ENCODE measurements around the gene POC1B.

POC1B gene

GRCh38 chr12:89454080-89454848 is 71.6 kb downstream of the POC1B start:
- peaks cover 38% of the 10 kb centered on the region for H3K36me3 Mint-ChIP-seq
- no peaks in the 10 kb centered on the region for H3K27me3 Mint-ChIP-seq
- H3K4me3 Mint-ChIP-seq, result no peak overlapping the region
- peaks cover 32% of the 10 kb centered on the region for H3K4me1 Mint-ChIP-seq
- no peaks in the 10 kb centered on the region for H3K9me3 Mint-ChIP-seq
- no peak for DNase-seq
- H3K27ac Mint-ChIP-seq, result no peak overlapping the region
- CTCF ChIA-PET, result interaction anchor here (2.0 kb wide), 1 partner anchor 435 kb away, joined by 8 read pairs; no protein-coding TSS in a partner anchor

GRCh38 chr12:89453121-89453978 is 72.5 kb downstream of the POC1B start:
- H3K27me3 Mint-ChIP-seq, result no peaks in the 10 kb centered on the region
- no peak for DNase-seq

GRCh38 chr12:89451841-89452251 is 74.0 kb downstream of the POC1B start:
- CTCF ChIA-PET, result interaction anchor here (0.6 kb wide), 1 partner anchor 437 kb away, joined by 3 read pairs; no protein-coding TSS in a partner anchor
- no peaks in the 10 kb centered on the region for H3K9me3 Mint-ChIP-seq

More at GRCh38 chr12:89453121-89453978, 72.5 kb downstream of the POC1B start:
- Mint-ChIP-seq H3K4me1 (peaks cover 29% of the 10 kb centered on the region), H3K9me3 (no peaks in the 10 kb centered on the region), H3K36me3 (peaks cover 36% of the 10 kb centered on the region), H3K4me3 (no peak overlapping the region), H3K27ac (no peak overlapping the region)
- CTCF ChIA-PET, result interaction anchor here (2.0 kb wide), 1 partner anchor 434 kb away, joined by 8 read pairs; no protein-coding TSS in a partner anchor

GRCh38 chr12:89450907-89451306 is 74.9 kb downstream of the POC1B start:
- Mint-ChIP-seq H3K27ac (no peak overlapping the region), H3K9me3 (peaks cover 4% of the 10 kb centered on the region), H3K27me3 (no peaks in the 10 kb centered on the region), H3K36me3 (peaks cover 36% of the 10 kb centered on the region), H3K4me1 (peaks cover 20% of the 10 kb centered on the region), H3K4me3 (no peak overlapping the region)
- CTCF ChIA-PET, result no interaction called here
- DNase-seq, result no peak

More at GRCh38 chr12:89451841-89452251, 74.0 kb downstream of the POC1B start:
- Mint-ChIP-seq H3K27ac (no peak overlapping the region), H3K36me3 (peaks cover 33% of the 10 kb centered on the region), H3K4me3 (no peak overlapping the region), H3K27me3 (no peaks in the 10 kb centered on the region), H3K4me1 (peaks cover 24% of the 10 kb centered on the region)
- DNase-seq, result no peak

- Mint-ChIP-seq H3K4me3 (no peak overlapping the region), H3K36me3 (peaks cover 35% of the 10 kb centered on the region), H3K9me3 (peaks cover 4% of the 10 kb centered on the region), H3K27ac (no peak overlapping the region), H3K27me3 (no peaks in the 10 kb centered on the region), H3K4me1 (peaks cover 8% of the 10 kb centered on the region)
- DNase-seq, result no peak
- CTCF ChIA-PET, result no interaction called here
These were observed 76.9 kb downstream of the POC1B start for GRCh38 chr12:89448951-89449371.

- H3K27ac Mint-ChIP-seq, result no peak overlapping the region
- no peak for DNase-seq
- H3K9me3 Mint-ChIP-seq, result peaks cover 4% of the 10 kb centered on the region
- H3K4me3 Mint-ChIP-seq, result no peak overlapping the region
- peaks cover 6% of the 10 kb centered on the region for H3K4me1 Mint-ChIP-seq
- CTCF ChIA-PET, result no interaction called here
- no peaks in the 10 kb centered on the region for H3K27me3 Mint-ChIP-seq
- peaks cover 37% of the 10 kb centered on the region for H3K36me3 Mint-ChIP-seq
These were observed 77.3 kb downstream of the POC1B start for GRCh38 chr12:89448526-89448925.

GRCh38 chr12:89439941-89440340 is 85.9 kb downstream of the POC1B start:
- DNase-seq, result no peak
- Mint-ChIP-seq H3K27me3 (no peaks in the 10 kb centered on the region), H3K4me1 (peaks cover 10% of the 10 kb centered on the region), H3K36me3 (peaks cover 60% of the 10 kb centered on the region), H3K27ac (no peak overlapping the region), H3K9me3 (peaks cover 28% of the 10 kb centered on the region), H3K4me3 (no peak overlapping the region)
- CTCF ChIA-PET, result no interaction called here

- Mint-ChIP-seq H3K27me3 (no peaks in the 10 kb centered on the region), H3K9me3 (peaks cover 21% of the 10 kb centered on the region), H3K36me3 (peaks cover 54% of the 10 kb centered on the region), H3K4me3 (no peak overlapping the region), H3K27ac (no peak overlapping the region), H3K4me1 (peaks cover 10% of the 10 kb centered on the region)
- CTCF ChIA-PET, result no interaction called here
- DNase-seq, result no peak
These were observed 88.6 kb downstream of the POC1B start for GRCh38 chr12:89437231-89437630.

- no peak overlapping the region for H3K27ac Mint-ChIP-seq
- peaks cover 44% of the 10 kb centered on the region for H3K36me3 Mint-ChIP-seq
- no peak overlapping the region for H3K4me3 Mint-ChIP-seq
- CTCF ChIA-PET, result no interaction called here
- H3K27me3 Mint-ChIP-seq, result no peaks in the 10 kb centered on the region
- H3K9me3 Mint-ChIP-seq, result peaks cover 15% of the 10 kb centered on the region
- peaks cover under 1% of the 10 kb centered on the region for H3K4me1 Mint-ChIP-seq
- no peak for DNase-seq
These were observed 89.8 kb downstream of the POC1B start for GRCh38 chr12:89436062-89436461.

- H3K9me3 Mint-ChIP-seq, result peaks cover 3% of the 10 kb centered on the region
- H3K36me3 Mint-ChIP-seq, result peaks cover 45% of the 10 kb centered on the region
- H3K4me3 Mint-ChIP-seq, result no peak overlapping the region
- no peak overlapping the region for H3K27ac Mint-ChIP-seq
- no peaks in the 10 kb centered on the region for H3K27me3 Mint-ChIP-seq
- CTCF ChIA-PET, result no interaction called here
- DNase-seq, result no peak
- H3K4me1 Mint-ChIP-seq, result peaks cover 18% of the 10 kb centered on the region
These were observed 92.2 kb downstream of the POC1B start for GRCh38 chr12:89433634-89434033.

- Mint-ChIP-seq H3K4me3 (no peak overlapping the region), H3K4me1 (peaks cover 28% of the 10 kb centered on the region), H3K27me3 (no peaks in the 10 kb centered on the region), H3K36me3 (peaks cover 49% of the 10 kb centered on the region), H3K27ac (no peak overlapping the region), H3K9me3 (peaks cover 2% of the 10 kb centered on the region)
- no peak for DNase-seq
- CTCF ChIA-PET, result no interaction called here
These were observed 93.5 kb downstream of the POC1B start for GRCh38 chr12:89432396-89432795.

- DNase-seq, result no peak
- peaks cover 57% of the 10 kb centered on the region for H3K36me3 Mint-ChIP-seq
- no peak overlapping the region for H3K27ac Mint-ChIP-seq
- H3K4me1 Mint-ChIP-seq, result peaks cover 38% of the 10 kb centered on the region
- CTCF ChIA-PET, result no interaction called here
- H3K9me3 Mint-ChIP-seq, result peaks cover 2% of the 10 kb centered on the region
- no peaks in the 10 kb centered on the region for H3K27me3 Mint-ChIP-seq
- no peak overlapping the region for H3K4me3 Mint-ChIP-seq
These were observed 96.3 kb downstream of the POC1B start for GRCh38 chr12:89429528-89429927.

GRCh38 chr12:89427508-89428156 is 98.2 kb downstream of the POC1B start:
- Mint-ChIP-seq H3K4me3 (no peak overlapping the region), H3K27me3 (no peaks in the 10 kb centered on the region), H3K4me1 (peaks cover 41% of the 10 kb centered on the region), H3K36me3 (peaks cover 57% of the 10 kb centered on the region), H3K27ac (peak overlapping the region; percentile 95), H3K9me3 (peaks cover 2% of the 10 kb centered on the region)
- CTCF ChIA-PET, result interaction anchor here (1.4 to 2.8 kb wide), 3 partner anchors 34 to 410 kb away, joined by 3 to 9 read pairs (median 5); partner anchors contain the start of gene DUSP6
- DNase-seq, result peak; percentile 46

- H3K9me3 Mint-ChIP-seq, result peaks cover 2% of the 10 kb centered on the region
- peaks cover 58% of the 10 kb centered on the region for H3K36me3 Mint-ChIP-seq
- H3K4me1 Mint-ChIP-seq, result peaks cover 41% of the 10 kb centered on the region
- H3K27ac Mint-ChIP-seq, result no peak overlapping the region
- no peak for DNase-seq
- CTCF ChIA-PET, result interaction anchor here (0.7 kb wide), 1 partner anchor 460 kb away, joined by 4 read pairs; no protein-coding TSS in a partner anchor
- H3K4me3 Mint-ChIP-seq, result no peak overlapping the region
- H3K27me3 Mint-ChIP-seq, result no peaks in the 10 kb centered on the region
These were observed 101.0 kb downstream of the POC1B start for GRCh38 chr12:89424846-89425245.
